Activated effector memory CD4-positive, alpha-beta T cell treated with anti-CD3 and anti-CD28 coated beads, Interleukin-2, amount 50 U/mL, for 16 hours (primary cell): ENCODE data around the gene WDR5.

Source experiments
- DNase-seq: peaks from one replicate; pipeline ENCODE4 v3.0.0-alpha.2; 2020

The WDR5 gene

GRCh38 chr9:134159566-134160245 lies 23.8 kb downstream of the WDR5 start:
- no peak for DNase-seq

DNA sequence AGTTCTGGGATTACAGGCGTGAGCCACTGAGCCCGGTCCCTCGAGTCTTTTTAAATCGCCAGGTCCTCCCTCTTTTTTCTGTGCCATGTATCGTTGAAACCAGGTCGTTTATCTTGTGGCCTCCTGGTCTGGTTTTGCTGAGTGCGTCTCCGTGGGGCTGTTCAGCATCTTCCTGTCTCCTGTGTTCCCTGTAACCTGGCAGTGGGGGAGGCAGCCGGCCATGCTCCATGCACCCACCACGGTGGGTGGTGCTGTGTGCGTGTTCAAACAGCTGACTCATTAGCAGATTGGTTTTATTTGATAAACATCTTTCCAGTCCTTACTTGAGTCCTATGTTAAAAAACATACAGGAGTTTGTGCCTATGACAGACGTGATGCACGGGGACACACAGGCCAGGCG lies 25.8 kb downstream of the WDR5 start:
- no peak for DNase-seq

GRCh38 chr9:134162212-134162775 lies 26.4 kb downstream of the WDR5 start:
- DNase-seq: no peak

DNA sequence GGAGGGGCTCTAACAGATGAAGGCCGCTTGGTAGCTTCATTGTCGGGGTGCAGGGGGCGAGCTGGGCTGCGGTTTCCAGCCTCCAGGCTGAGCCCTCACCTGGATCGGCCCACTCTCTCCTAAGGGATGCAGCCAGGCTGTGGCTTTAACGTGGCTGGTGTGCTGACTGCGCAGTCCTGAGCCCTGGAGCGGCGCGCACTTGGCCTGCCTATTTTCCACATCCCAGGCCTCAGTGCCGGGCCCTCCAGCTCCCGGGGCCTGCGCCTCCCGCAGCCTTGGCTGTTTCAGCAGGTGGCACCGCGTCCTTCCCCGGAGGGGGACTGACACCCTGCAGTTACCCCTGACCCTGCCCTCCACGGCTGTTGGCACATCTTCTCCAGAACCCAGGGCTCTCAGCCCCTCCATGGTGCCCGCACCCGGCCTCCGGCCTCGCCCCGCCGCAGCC lies 27.1 kb downstream of the WDR5 start:
- no peak for DNase-seq

- peak; percentile 90 for DNase-seq
Measured at GRCh38 chr9:134163371-134164196, 27.7 kb downstream of the WDR5 start.

DNA sequence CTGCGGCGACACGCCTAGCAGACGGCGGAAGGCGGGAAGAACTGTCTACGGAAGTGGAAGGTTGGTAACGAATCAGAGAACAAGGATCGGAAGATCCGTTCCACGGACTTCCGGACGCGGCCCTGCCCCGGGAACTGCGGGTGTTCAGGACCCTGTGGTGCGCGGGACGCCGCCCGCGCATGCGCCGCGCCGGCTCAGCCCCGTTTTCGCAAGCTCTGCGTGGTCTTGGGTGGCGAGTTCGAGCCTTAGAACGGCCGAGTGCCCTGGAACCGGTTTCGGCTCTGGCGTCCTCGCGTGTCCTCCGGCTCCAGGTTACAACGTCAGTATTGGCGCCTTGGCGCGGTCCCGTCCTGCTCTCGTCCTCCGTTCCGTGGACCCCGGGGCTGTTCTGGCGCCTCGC lies 29.0 kb downstream of the WDR5 start:
- no peak for DNase-seq

DNA sequence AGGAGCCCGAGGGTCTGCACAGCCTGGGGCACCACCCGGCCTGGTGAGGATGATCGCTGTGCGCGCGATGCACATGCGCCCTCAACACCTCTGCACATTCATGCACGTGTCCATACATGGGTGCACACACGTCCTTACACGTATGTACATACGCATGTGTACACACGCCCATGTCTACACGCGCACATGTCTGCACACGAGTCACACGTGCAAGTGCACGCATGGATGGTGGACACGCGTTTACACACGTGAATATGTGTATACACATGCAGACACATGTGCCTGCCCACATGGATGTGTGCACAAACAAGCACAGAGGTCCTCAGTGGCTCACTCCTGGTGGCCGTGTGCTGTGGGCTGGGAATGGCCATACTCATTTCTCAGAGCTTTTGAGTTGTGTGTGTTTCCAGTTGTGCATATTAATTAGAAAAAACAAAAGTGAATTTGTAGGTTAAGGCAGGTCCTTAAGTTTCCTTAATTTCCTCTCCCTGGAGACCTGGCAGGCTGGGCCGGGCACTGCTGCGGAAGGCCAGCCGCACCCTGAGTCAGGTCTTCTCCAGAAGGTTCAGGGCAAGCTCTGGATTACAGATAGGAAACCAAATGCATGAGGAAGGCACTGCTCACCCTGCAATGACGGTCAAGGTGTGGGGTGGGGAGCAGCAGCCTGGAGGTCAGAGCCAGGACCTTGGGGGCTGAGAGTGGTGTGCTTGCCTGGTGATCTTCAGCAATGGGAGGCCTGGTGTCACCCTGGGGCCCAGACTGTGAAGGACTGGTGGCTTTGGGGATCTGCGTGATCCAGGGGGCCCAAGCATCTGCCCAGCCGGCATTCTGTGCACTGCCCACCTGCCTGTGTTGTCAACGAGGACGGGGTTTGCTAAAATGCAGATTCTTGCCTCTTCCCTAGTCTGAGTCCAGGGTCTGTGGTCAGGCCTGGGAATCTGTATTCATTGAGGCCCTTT lies 29.8 kb downstream of the WDR5 start:
- DNase-seq: peak; percentile 79

DNA sequence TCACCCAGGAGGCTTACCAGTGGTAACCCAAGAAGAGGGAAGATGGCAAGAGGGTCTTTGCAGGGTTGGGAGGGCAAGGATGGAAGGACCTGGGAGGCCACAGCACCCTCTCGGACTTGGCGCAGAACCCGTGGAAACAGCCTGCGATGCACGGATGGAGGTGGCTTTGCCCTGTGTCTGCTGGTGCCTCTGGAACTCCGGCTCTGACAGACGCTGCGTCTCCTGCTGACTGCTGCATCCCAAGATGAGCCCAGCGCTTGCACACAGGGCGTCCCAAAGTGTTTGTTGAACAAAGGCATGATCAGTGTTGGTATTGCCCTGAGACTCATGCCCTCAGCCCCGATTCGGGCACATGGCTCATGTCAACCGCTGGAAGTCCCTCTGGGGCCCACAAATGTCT lies 30.5 kb downstream of the WDR5 start:
- no peak for DNase-seq

DNA sequence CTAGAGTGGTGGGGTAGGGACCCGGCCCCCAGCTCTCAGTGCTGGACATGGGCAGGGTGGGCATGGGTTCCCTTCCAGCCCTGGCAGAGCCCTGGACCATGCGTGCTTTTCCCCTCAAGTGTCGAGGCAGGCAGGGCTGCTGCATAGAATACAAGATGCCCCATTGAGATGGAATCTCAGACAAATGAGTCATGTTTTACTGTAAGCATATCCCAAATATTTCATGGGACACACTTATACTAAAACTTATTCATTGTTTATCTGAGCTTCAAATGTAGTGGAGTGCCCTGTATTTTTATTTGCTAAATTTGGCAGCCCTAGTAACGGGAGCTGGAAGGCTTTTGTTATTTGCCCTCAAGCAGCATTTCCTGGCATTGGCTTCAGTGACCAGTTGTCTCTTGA lies 31.6 kb downstream of the WDR5 start:
- no peak for DNase-seq

DNA sequence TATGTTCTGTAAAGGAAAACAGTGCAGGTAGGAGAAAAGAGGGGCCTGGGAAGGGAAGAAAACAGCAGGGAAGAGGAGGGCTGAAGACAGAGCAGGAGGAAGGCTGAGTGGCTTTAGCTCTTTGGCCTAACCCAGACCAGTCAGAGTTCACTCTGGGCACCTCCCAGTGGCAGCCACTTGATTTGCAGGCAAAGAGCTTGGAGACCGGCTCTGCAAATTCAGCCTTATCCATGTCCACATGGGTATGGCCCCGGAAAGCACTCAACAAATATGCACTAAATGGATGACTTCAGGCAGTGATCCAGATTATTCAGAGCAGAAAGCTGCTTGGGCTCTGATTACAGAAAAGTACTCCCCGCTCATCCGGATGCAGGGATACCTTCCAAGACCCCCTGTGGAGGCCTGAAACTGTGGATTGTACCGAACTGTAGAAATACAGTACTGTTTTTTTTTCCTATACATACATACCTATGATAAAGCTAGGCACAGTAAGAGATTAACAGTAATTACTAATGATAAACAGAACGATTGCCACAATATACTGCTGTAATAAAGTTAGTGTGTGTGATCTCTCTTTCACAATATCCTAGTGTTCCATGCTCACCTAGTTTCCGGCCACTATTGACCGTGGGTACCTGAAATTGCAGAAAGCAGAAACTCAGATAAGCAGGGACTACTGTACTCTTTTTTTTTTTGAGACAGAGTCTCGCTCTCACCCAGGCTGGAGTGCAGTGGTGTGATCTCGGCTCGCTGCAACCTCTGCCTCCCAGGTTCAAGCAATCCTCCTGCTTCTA lies 33.1 kb downstream of the WDR5 start:
- no peak for DNase-seq

- DNase-seq: no peak
Measured at GRCh38 chr9:134169724-134170401, 34.0 kb downstream of the WDR5 start.

DNA sequence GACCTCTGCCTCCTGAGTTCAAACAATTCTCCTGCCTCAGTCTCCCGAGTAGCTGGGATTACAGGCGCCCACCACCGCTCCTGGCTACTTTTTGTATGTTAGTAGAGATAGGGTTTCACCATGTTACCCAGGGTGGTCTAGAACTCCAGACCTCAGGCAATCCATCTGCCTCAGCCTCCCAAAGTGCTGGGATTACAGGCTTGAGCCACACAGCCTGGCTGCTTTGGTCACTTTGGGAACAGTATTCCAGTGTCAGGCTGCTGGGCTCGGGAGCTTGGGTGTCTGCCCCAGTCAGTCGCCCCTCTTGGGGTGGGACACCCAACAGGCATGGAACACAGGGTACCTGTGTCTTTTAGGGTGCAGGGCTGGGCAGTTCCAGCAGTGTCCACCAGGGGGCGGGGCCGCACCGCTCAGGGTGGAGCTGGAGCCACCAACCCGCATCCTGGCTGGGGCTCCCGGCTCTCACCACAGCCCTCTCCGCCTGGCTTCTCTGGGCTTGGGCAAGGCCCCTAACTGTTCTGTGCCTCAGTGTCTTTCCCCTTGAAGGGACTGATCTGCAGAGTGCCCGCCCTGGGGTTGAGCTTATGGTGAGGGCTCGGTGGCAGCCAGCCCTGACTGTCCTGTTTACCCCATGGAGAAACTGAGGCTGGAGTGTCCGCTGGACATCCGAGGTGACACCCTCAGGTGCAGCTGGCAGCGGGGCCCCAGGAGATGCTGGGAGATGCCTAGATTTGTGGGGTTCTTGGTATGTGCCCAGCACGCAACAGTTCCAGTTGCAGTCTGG lies 34.8 kb downstream of the WDR5 start:
- DNase-seq: no peak

GRCh38 chr9:134171316-134172197 lies 35.7 kb downstream of the WDR5 start:
- DNase-seq: no peak

DNA sequence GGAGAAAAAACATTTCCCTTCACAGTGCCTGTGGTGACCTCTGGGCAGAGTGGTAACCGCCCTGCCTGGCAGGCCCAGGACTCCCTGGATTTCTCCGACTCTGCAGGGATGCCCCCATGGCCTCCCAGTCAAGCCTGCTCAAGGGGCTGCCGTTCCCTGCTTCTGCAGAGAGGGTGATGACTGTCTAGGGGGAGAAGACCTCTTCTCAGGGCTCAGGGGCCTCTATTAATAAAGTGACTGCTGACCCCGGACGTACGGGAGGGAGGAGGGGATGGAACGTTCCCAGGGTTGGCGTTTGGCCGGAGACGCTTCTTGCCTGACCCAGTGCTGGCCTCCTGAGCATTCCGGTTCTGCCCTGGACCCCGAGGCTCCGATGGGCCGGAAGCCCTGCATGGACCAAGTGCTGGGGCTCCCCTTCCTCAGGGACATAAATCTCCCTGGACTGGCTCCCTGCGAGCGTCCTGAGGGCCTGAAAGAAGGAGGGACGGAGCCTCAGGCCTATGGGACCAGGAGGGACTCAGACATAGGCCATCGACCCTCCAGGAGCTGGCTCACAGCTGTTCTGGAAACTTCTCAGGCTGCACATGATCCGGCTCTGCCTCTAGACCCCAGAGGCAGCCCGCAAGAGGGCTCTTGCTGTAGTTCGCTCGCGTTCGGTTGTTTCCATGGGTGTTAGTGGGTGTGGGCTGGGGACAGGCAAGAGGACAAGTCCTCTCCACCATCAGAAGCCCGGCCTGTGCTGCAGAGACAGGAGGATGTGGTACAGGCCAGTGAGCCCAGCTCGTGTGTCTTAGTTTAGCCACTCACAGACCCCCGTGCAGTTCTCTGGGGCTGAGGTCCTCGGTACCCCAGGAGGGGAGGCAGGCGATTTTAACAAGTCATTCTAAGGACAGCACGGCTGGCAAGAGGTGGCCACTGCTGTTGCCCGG lies 36.6 kb downstream of the WDR5 start:
- no peak for DNase-seq

DNA sequence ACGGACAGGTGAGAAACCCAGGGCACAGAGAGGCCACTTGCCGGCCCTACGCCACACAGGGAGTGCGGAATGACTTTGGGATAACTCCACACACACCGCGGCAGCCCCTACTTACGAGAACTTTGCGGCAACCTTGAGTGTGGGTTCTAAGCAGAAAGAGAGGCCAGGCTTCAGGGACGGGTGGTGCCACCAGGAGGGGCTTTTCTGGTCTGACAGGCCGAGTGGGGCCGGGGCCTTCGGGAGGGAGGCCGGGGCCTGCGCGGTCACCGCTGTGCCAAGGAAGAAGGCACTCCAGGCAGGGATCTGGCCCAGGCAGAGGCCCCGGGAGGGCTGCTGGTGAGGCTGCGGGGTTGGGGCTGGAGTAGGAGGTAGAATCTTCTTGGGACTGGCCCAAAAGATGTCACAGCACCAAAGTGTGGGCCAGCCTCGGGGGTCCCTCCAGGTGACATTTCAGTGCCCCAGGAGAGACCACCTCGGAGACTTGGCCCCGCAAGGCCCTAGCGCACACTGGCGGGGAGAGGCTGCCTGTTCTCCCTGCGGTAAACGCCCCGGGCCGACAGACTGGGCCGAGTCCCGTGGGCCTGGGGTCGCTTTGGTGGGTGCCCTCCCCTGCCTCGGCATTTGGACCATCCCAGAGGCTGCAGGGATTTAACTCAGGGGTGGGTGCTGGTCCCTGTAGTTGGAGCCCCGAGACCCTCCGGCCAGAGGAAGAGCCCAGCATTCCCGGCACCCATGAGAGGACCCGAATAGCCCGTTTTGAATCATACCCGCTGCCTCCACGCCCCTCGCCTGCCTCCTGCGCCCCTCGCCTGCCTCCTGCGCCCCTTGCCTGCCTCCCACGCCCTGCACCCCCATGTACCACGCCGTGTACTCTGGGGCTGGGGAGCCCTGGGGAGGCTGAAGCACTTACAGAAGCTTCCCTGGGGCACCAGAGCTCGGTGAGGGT lies 37.5 kb downstream of the WDR5 start:
- DNase-seq: no peak

DNA sequence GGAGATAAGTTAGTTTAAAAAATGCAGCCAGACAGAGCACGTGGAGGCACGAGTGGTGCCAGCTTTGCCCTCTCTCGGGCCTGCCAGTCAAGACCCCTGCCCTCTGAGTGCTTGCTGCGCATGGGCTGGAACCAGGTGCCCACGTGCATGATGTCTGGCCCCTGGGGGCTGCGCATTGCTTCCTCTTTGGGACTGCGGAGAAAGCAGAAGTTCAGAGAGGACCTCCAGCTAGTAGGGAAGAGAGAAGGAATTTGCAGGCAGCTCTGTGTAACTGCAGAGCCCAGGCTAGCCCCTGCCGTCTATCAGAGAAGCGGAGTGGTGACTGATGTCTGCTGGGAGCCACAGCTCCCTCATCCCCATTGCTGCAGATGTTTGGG lies 38.2 kb downstream of the WDR5 start:
- no peak for DNase-seq
